SK-N-SH (cell line): ENCODE measurements around the gene CYP2R1. TPM values are rescaled to one million over a fixed set of nuclear protein-coding genes. Genes with fewer than 3 reads are reported as not detected.

Source experiments
- CTCF ChIA-PET: fragments of 300-600, 350-600 bp; formaldehyde crosslinking; extraction: SDS; loops from one replicate; lab custom pipeline; 2021; lab: Yijun Ruan, JAX
- POLR2A ChIA-PET: fragments of 350-600 bp; sonication (Branson Sonifier 250); formaldehyde crosslinking; extraction: SDS; loops from one replicate; lab custom pipeline; 2020; ENCODE audit warnings: antibody characterized with exemption, inconsistent platforms; lab: Yijun Ruan, JAX
- DNase-seq: peaks from one replicate; pipeline ENCODE4 v3.0.0; 2012
- H2AFZ ChIP-seq: fragments of 200-600 bp; sonication (generic); 2 replicates; pipeline ENCODE4 v1.8.1; 2016; ENCODE audit warnings: antibody characterized with exemption, mild to moderate bottlenecking, low read depth
- H3F3A ChIP-seq: fragments of 200-600 bp; sonication (generic); replicated peaks from 2 replicates; pipeline ENCODE3; 2016; ENCODE audit warnings: antibody characterized with exemption, mild to moderate bottlenecking; ENCODE audit not compliant: insufficient read depth
- H3K27ac ChIP-seq, 2 experiments: fragments of 200-500 bp in 1 of 2; fragments of 200-600 bp in 1 of 2; sonication (Bioruptor generic) in 1 of 2; sonication (generic), shearing (Covaris generic) in 1 of 2; 2 replicates each; pipeline versions ENCODE4 v1.5.1 to v1.6.1; 2014 to 2016; ENCODE audit warnings: low read depth in 2 of 2, inconsistent platforms in 1 of 2, low read length in 1 of 2, mild to moderate bottlenecking in 1 of 2, mixed read lengths in 1 of 2
- H3K27me3 ChIP-seq: fragments of 200-600 bp; sonication (generic), shearing (Covaris generic); 2 replicates; pipeline ENCODE4 v1.6.1; 2016; ENCODE audit warnings: mixed run types; ENCODE audit not compliant: insufficient read depth
- H3K36me3 ChIP-seq, 2 experiments: fragments of 200-500 bp in 1 of 2; fragments of 200-600 bp in 1 of 2; sonication (Bioruptor generic) in 1 of 2; sonication (generic) in 1 of 2; replicated peaks in 1 of 2; 2 replicates each; pipeline versions ENCODE3 to v1.5.1; 2014 to 2016; ENCODE audit warnings: low read length in 1 of 2, mild to moderate bottlenecking in 1 of 2; ENCODE audit not compliant: insufficient read depth in 2 of 2, control insufficient read depth in 1 of 2
- H3K4me1 ChIP-seq, 2 experiments: fragments of 200-500 bp in 1 of 2; fragments of 200-600 bp in 1 of 2; sonication (Bioruptor generic) in 1 of 2; sonication (generic), shearing (Covaris generic) in 1 of 2; 2 replicates each; pipeline versions ENCODE4 v1.5.1 to v1.6.1; 2014 to 2016; ENCODE audit warnings: low read depth in 1 of 2, low read length in 1 of 2, mixed run types in 1 of 2; ENCODE audit not compliant: insufficient read depth in 2 of 2, control insufficient read depth in 1 of 2
- H3K4me2 ChIP-seq: fragments of 200-600 bp; sonication (generic), shearing (Covaris generic); 2 replicates; pipeline ENCODE4 v1.6.1; 2017; ENCODE audit warnings: mixed run types
- H3K4me3 ChIP-seq, 2 experiments: fragments of 200-500 bp in 1 of 2; fragments of 200-600 bp in 1 of 2; sonication (Bioruptor generic) in 1 of 2; sonication (generic), shearing (Covaris generic) in 1 of 2; 2 replicates each; pipeline versions ENCODE4 v1.5.1 to v1.8.1; 2014 to 2016; ENCODE audit warnings: low read depth in 2 of 2, inconsistent platforms in 1 of 2, low read length in 1 of 2, mild to moderate bottlenecking in 1 of 2, mixed read lengths in 1 of 2, moderate library complexity in 1 of 2
- H3K79me2 ChIP-seq: fragments of 200-600 bp; sonication (generic); 2 replicates; pipeline ENCODE4 v1.8.1; 2017; ENCODE audit warnings: mild to moderate bottlenecking; ENCODE audit not compliant: insufficient read depth
- H3K9ac ChIP-seq: fragments of 200-600 bp; sonication (generic); 2 replicates; pipeline ENCODE4 v1.6.1; 2017; ENCODE audit warnings: mixed run types
- H3K9me2 ChIP-seq: fragments of 200-600 bp; sonication (generic); 2 replicates; pipeline ENCODE4 v1.6.1; 2017; ENCODE audit warnings: mixed run types
- H3K9me3 ChIP-seq: fragments of 200-600 bp; sonication (generic); 2 replicates; pipeline ENCODE4 v1.6.1; 2017; ENCODE audit warnings: mixed run types, mild to moderate bottlenecking, moderate library complexity
- H4K20me1 ChIP-seq: fragments of 200-600 bp; sonication (generic); 2 replicates; pipeline ENCODE4 v1.6.1; 2017; ENCODE audit warnings: mild to moderate bottlenecking, mixed run types; ENCODE audit not compliant: insufficient read depth
- FOXJ3 ChIP-seq: sonication (generic); formaldehyde crosslinking; IDR thresholded peaks from 2 replicates; pipeline ENCODE4 v1.5.1; 2020; ENCODE audit warnings: mild to moderate bottlenecking, missing genetic modification reagents
- GATA2 ChIP-seq: sonication (generic); formaldehyde crosslinking; IDR thresholded peaks from 2 replicates; pipeline ENCODE4 v1.5.0; 2020; ENCODE audit warnings: mild to moderate bottlenecking, missing genetic modification reagents
- RCOR1 ChIP-seq: fragments of 150-350 bp; IDR thresholded peaks from 2 replicates; pipeline ENCODE4 v1.6.1; 2017; ENCODE audit warnings: antibody characterized with exemption, low read length
- REST ChIP-seq: IDR thresholded peaks from 2 replicates; pipeline ENCODE4 v1.6.1; 2012; ENCODE audit warnings: mild to moderate bottlenecking, low read depth, low read length, moderate library complexity
- USF1 ChIP-seq: IDR thresholded peaks from 2 replicates; pipeline ENCODE4 v1.4.0; 2012; ENCODE audit warnings: low read depth, borderline replicate concordance
- YY1 ChIP-seq: IDR thresholded peaks from 2 replicates; pipeline ENCODE4 v1.4.0; 2012; ENCODE audit warnings: low read depth, mild to moderate bottlenecking
- ZBTB33 ChIP-seq: IDR thresholded peaks from 2 replicates; pipeline ENCODE4 v1.4.0; 2012; ENCODE audit warnings: low read depth, borderline replicate concordance
- WGBS: methylation state at CpG from one replicate; pipeline ENCODE4 v1.1.6; 2017; ENCODE audit warnings: low lambda C conversion rate; 5-methylcytosine and 5-hydroxymethylcytosine counted together
- polyA plus RNA-seq, 3 experiments: library from polyadenylated mRNA; depleted of rRNA; stranded (reverse); fragments of >200 nt; gene quantifications; 2 replicates each; pipeline ENCODE4 v1.2.3, GENCODE V29; 2012
- TF ChIP-seq, protein P1 (sequence below): fragments of 200-600 bp; sonication (generic); IDR thresholded peaks from 2 replicates; pipeline ENCODE4 v1.6.1; 2017; ENCODE audit warnings: antibody characterized with exemption, mild to moderate bottlenecking, moderate library complexity

Gene CYP2R1
- polyA plus RNA-seq, 1 of the 3 experiments (the other 2 are of a cell fraction): 9.3 TPM

DNA sequence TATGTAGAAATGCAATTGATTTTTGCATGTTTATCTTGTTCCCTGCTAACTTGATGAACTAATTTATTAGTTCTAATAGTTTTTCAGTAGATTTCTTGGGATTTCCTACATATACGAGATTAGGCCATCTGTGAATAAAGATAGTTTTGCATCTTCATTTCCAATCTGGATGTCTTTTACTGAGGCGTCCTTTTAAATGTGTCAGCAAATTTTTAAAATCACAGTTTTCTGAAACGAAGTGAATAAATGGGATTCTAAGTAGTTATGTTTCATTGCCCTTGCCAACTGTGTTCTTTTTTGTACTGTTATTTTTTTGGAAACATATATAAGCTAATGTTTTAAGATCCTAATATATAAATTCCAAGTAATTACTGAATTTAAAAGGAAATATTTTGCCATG is 50.0 kb downstream of the CYP2R1 start:
- Histone ChIP-seq H3K27me3 (no peaks in the 10 kb centered on the region), H2AFZ (no peak overlapping the region), H3K79me2 (no peaks in the 10 kb centered on the region), H3K9me2 (no peaks in the 10 kb centered on the region), H3F3A (no peaks in the 10 kb centered on the region), H3K36me3 (no peaks in the 10 kb centered on the region), H3K4me3 (no peak overlapping the region), H3K4me1 (no peaks in the 10 kb centered on the region), H3K27ac (no peak overlapping the region), H4K20me1 (no peaks in the 10 kb centered on the region), H3K9me3 (no peaks in the 10 kb centered on the region), H3K4me2 (no peak overlapping the region), H3K9ac (no peak overlapping the region)
- WGBS: 61% methylated on average over 3 of the region's 3 CpGs
- ChIA-PET POLR2A (no interaction called here), CTCF (interaction anchor here (1.3 to 1.9 kb wide), 2 partner anchors 9 to 366 kb away, joined by 4 to 5 read pairs; no protein-coding TSS in a partner anchor)
- DNase-seq: no peak
- no peak for TF ChIP-seq GATA2 (CRISPR knock-in tag)
- TF ChIP-seq FOXJ3 (CRISPR knock-in tag): no peak
- TF ChIP-seq RCOR1: no peak
- no peak for TF ChIP-seq YY1
- TF ChIP-seq, protein P1, sequence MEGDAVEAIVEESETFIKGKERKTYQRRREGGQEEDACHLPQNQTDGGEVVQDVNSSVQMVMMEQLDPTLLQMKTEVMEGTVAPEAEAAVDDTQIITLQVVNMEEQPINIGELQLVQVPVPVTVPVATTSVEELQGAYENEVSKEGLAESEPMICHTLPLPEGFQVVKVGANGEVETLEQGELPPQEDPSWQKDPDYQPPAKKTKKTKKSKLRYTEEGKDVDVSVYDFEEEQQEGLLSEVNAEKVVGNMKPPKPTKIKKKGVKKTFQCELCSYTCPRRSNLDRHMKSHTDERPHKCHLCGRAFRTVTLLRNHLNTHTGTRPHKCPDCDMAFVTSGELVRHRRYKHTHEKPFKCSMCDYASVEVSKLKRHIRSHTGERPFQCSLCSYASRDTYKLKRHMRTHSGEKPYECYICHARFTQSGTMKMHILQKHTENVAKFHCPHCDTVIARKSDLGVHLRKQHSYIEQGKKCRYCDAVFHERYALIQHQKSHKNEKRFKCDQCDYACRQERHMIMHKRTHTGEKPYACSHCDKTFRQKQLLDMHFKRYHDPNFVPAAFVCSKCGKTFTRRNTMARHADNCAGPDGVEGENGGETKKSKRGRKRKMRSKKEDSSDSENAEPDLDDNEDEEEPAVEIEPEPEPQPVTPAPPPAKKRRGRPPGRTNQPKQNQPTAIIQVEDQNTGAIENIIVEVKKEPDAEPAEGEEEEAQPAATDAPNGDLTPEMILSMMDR: no peak
- TF ChIP-seq REST: no peak
- TF ChIP-seq USF1: no peak
- no peak for TF ChIP-seq ZBTB33
